Measurements from ENCODE around the gene P3H3. TPM values are rescaled to one million over a fixed set of nuclear protein-coding genes. Genes with fewer than 3 reads are reported as not detected.

Gene P3H3
- total and polyA plus RNA-seq, 4 donors: 23.4 to 93.3 (median 54.9) TPM

Other genes starting within 250 kb of the P3H3 start
- gene CHD4, start 221.0 kb upstream of the P3H3 start, total RNA-seq: 100 to 1,000 TPM; 174 to 195 TPM
- gene CHD4, start 221.0 kb upstream of the P3H3 start, polyA plus RNA-seq: 100 to 1,000 TPM in 1 of 2 donors, 10 to 100 TPM in 1; 73.1 to 110 TPM
- 1 to 10 TPM; 2.5 to 3.7 TPM for gene LPAR5, start 192.4 kb upstream of the P3H3 start, total RNA-seq
- gene LPAR5, start 192.4 kb upstream of the P3H3 start, polyA plus RNA-seq: under 1 TPM; 0.51 to 0.88 TPM
- gene ACRBP, start 181.0 kb upstream of the P3H3 start, total RNA-seq: 1 to 10 TPM; 1.8 to 5.2 TPM
- under 1 TPM in 1 of 2 donors, not detected in 1; 0.25 TPM for gene ACRBP, start 181.0 kb upstream of the P3H3 start, polyA plus RNA-seq
- 10 to 100 TPM; 19.7 to 43.3 TPM for gene ING4, start 165.3 kb upstream of the P3H3 start, total RNA-seq
- gene ING4, start 165.3 kb upstream of the P3H3 start, polyA plus RNA-seq: 10 to 100 TPM; 45.3 to 63.7 TPM
- gene ZNF384, start 139.0 kb upstream of the P3H3 start, total RNA-seq: 10 to 100 TPM; 54.4 to 66.7 TPM
- gene ZNF384, start 139.0 kb upstream of the P3H3 start, polyA plus RNA-seq: 10 to 100 TPM; 23.2 to 49.3 TPM
- gene PIANP, start 127.6 kb upstream of the P3H3 start, total RNA-seq: 10 to 100 TPM in 1 of 2 donors, 1 to 10 TPM in 1; 1.2 to 10.7 TPM
- 1 to 10 TPM; 4.3 to 7.5 TPM for gene PIANP, start 127.6 kb upstream of the P3H3 start, polyA plus RNA-seq
- gene COPS7A, start 104.4 kb upstream of the P3H3 start, total RNA-seq: 10 to 100 TPM; 47.0 to 50.1 TPM
- gene COPS7A, start 104.4 kb upstream of the P3H3 start, polyA plus RNA-seq: 10 to 100 TPM; 43.8 to 70.5 TPM
- gene MLF2, start 75.3 kb upstream of the P3H3 start, total RNA-seq: 100 to 1,000 TPM; 110 to 144 TPM
- gene MLF2, start 75.3 kb upstream of the P3H3 start, polyA plus RNA-seq: 100 to 1,000 TPM; 134 to 141 TPM
- gene PTMS, start 62.0 kb upstream of the P3H3 start, total RNA-seq: 100 to 1,000 TPM; 358 to 396 TPM
- gene PTMS, start 62.0 kb upstream of the P3H3 start, polyA plus RNA-seq: 100 to 1,000 TPM; 549 to 584 TPM
- 1 to 10 TPM; 1.2 to 1.8 TPM for gene LAG3, start 55.9 kb upstream of the P3H3 start, total RNA-seq
- 1 to 10 TPM in 1 of 2 donors, under 1 TPM in 1; 0.25 to 2.4 TPM for gene LAG3, start 55.9 kb upstream of the P3H3 start, polyA plus RNA-seq
- 10 to 100 TPM; 20.1 to 40.6 TPM for gene CD4, start 38.9 kb upstream of the P3H3 start, total RNA-seq
- gene CD4, start 38.9 kb upstream of the P3H3 start, polyA plus RNA-seq: 10 to 100 TPM in 1 of 2 donors, 1 to 10 TPM in 1; 2.1 to 14.3 TPM
- 10 to 100 TPM in 1 of 2 donors, 1 to 10 TPM in 1; 4.4 to 16.6 TPM for gene GPR162, start 6.6 kb upstream of the P3H3 start, total RNA-seq
- gene GPR162, start 6.6 kb upstream of the P3H3 start, polyA plus RNA-seq: 10 to 100 TPM in 1 of 2 donors, 1 to 10 TPM in 1; 6.0 to 17.2 TPM
- gene GNB3, start 12.5 kb downstream of the P3H3 start, total RNA-seq: 10 to 100 TPM in 1 of 2 donors, 1 to 10 TPM in 1; 8.2 to 13.7 TPM
- gene GNB3, start 12.5 kb downstream of the P3H3 start, polyA plus RNA-seq: 10 to 100 TPM in 1 of 2 donors, 1 to 10 TPM in 1; 6.0 to 32.9 TPM
- 1 to 10 TPM in 1 of 2 donors, under 1 TPM in 1; 0.42 to 2.1 TPM for gene CDCA3, start 22.9 kb downstream of the P3H3 start, total RNA-seq
- 10 to 100 TPM in 1 of 2 donors, 1 to 10 TPM in 1; 3.6 to 12.6 TPM for gene CDCA3, start 22.9 kb downstream of the P3H3 start, polyA plus RNA-seq
- gene USP5, start 23.7 kb downstream of the P3H3 start, total RNA-seq: 10 to 100 TPM; 59.5 to 64.6 TPM
- gene USP5, start 23.7 kb downstream of the P3H3 start, polyA plus RNA-seq: 10 to 100 TPM; 26.7 to 47.0 TPM
- 100 to 1,000 TPM; 317 TPM for gene TPI1, start 39.1 kb downstream of the P3H3 start, total RNA-seq
- 100 to 1,000 TPM; 310 to 314 TPM for gene TPI1, start 39.1 kb downstream of the P3H3 start, polyA plus RNA-seq
- 10 to 100 TPM in 1 of 2 donors, 1 to 10 TPM in 1; 4.2 to 10.2 TPM for gene SPSB2, start 44.9 kb downstream of the P3H3 start, total RNA-seq
- 10 to 100 TPM; 11.1 to 14.3 TPM for gene SPSB2, start 44.9 kb downstream of the P3H3 start, polyA plus RNA-seq
- gene LRRC23, start 76.4 kb downstream of the P3H3 start, total RNA-seq: 10 to 100 TPM in 1 of 2 donors, 1 to 10 TPM in 1; 5.3 to 11.2 TPM
- gene LRRC23, start 76.4 kb downstream of the P3H3 start, polyA plus RNA-seq: 10 to 100 TPM; 16.8 to 20.8 TPM
- gene ENO2, start 86.2 kb downstream of the P3H3 start, total RNA-seq: 10 to 100 TPM; 59.0 to 79.5 TPM
- 100 to 1,000 TPM in 1 of 2 donors, 10 to 100 TPM in 1; 14.7 to 116 TPM for gene ENO2, start 86.2 kb downstream of the P3H3 start, polyA plus RNA-seq
- 100 to 1,000 TPM; 138 to 146 TPM for gene ATN1, start 99.6 kb downstream of the P3H3 start, total RNA-seq
- gene ATN1, start 99.6 kb downstream of the P3H3 start, polyA plus RNA-seq: 100 to 1,000 TPM in 1 of 2 donors, 10 to 100 TPM in 1; 22.7 to 149 TPM
- not detected for gene RNU7-1, start 115.4 kb downstream of the P3H3 start, total RNA-seq
- not detected for gene RNU7-1, start 115.4 kb downstream of the P3H3 start, polyA plus RNA-seq
- gene C12orf57, start 115.6 kb downstream of the P3H3 start, total RNA-seq: 100 to 1,000 TPM; 197 to 233 TPM
- gene C12orf57, start 115.6 kb downstream of the P3H3 start, polyA plus RNA-seq: 1,000 to 10,000 TPM in 1 of 2 donors, 100 to 1,000 TPM in 1; 849 to 1,017 TPM
- 10 to 100 TPM; 29.8 to 42.3 TPM for gene PTPN6, start 122.9 kb downstream of the P3H3 start, total RNA-seq
- 10 to 100 TPM; 10.1 to 25.7 TPM for gene PTPN6, start 122.9 kb downstream of the P3H3 start, polyA plus RNA-seq
- gene PHB2, start 142.3 kb downstream of the P3H3 start, total RNA-seq: 100 to 1,000 TPM in 1 of 2 donors, 10 to 100 TPM in 1; 97.9 to 117 TPM
- 100 to 1,000 TPM; 105 to 139 TPM for gene PHB2, start 142.3 kb downstream of the P3H3 start, polyA plus RNA-seq
- 10 to 100 TPM; 30.2 to 31.6 TPM for gene EMG1, start 142.5 kb downstream of the P3H3 start, total RNA-seq
- 10 to 100 TPM; 15.4 to 24.4 TPM for gene EMG1, start 142.5 kb downstream of the P3H3 start, polyA plus RNA-seq
- 10 to 100 TPM; 28.8 to 33.2 TPM for gene LPCAT3, start 190.1 kb downstream of the P3H3 start, total RNA-seq
- 10 to 100 TPM; 10.1 to 27.3 TPM for gene LPCAT3, start 190.1 kb downstream of the P3H3 start, polyA plus RNA-seq
- 1,000 to 10,000 TPM in 1 of 2 donors, 100 to 1,000 TPM in 1; 490 to 1,087 TPM for gene C1S, start 232.3 kb downstream of the P3H3 start, total RNA-seq
- gene C1S, start 232.3 kb downstream of the P3H3 start, polyA plus RNA-seq: 100 to 1,000 TPM; 141 to 687 TPM

All from aorta (tissue), 4 donors.